T-helper 1 cell (primary cell): ENCODE results near the gene ACAA1.
"Not testable (repeated sequence)": the region's sequence is repeated elsewhere in the genome, so short reads cannot be mapped to it uniquely, and the experiment has no call there.

Experiments used
- DNase-seq, 5 donors: peaks; one replicate each; pipeline ENCODE4 v3.0.0-alpha.2; 2012 to 2020

Gene ACAA1

DNA sequence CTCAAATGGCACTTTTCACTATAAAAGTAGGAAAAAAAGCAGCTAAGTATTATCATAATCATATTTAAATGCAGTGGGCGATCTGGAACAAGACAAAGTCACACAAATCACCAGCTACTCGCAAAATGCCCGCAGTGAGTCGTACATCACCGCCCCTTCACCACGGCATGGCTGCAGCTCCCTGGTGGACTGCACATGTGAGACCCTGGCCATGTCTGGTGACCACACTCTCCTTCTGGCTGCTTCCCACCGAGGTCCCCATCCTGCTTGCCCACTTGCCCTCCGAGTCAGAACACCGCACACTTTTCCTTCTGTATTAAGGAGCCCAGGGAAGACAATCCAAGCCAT, 38.6 kb downstream of the ACAA1 start:
- DNase-seq = no peak

- DNase-seq = no peak
These were observed 39.2 kb downstream of the ACAA1 start for GRCh38 chr3:38097446-38098375.

GRCh38 chr3:38095669-38096483, 41.1 kb downstream of the ACAA1 start:
- DNase-seq = no peak

DNA sequence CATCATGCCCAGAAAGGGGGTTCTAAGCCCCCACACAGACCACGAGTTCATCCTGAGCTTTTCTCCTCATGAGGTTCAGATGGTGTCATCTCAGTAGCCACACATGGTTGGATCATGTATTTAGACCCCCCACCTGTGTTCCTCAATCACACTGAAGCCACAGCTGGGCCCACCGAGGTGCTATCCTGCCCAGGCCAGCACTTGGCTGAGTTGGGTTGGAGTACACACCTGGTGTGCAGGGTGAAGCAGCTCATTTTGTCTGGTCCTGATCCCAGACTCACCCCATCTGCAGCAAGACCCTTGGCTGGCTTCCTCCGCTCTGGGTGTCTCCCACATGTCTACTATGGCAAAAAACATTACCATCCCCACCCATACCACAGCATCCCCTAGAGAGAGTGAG, 41.9 kb downstream of the ACAA1 start:
- DNase-seq = no peak

- no peak for DNase-seq
These were observed 46.5 kb downstream of the ACAA1 start for GRCh38 chr3:38090453-38090852.

GRCh38 chr3:38089163-38089562, 47.8 kb downstream of the ACAA1 start:
- no peak for DNase-seq

DNA sequence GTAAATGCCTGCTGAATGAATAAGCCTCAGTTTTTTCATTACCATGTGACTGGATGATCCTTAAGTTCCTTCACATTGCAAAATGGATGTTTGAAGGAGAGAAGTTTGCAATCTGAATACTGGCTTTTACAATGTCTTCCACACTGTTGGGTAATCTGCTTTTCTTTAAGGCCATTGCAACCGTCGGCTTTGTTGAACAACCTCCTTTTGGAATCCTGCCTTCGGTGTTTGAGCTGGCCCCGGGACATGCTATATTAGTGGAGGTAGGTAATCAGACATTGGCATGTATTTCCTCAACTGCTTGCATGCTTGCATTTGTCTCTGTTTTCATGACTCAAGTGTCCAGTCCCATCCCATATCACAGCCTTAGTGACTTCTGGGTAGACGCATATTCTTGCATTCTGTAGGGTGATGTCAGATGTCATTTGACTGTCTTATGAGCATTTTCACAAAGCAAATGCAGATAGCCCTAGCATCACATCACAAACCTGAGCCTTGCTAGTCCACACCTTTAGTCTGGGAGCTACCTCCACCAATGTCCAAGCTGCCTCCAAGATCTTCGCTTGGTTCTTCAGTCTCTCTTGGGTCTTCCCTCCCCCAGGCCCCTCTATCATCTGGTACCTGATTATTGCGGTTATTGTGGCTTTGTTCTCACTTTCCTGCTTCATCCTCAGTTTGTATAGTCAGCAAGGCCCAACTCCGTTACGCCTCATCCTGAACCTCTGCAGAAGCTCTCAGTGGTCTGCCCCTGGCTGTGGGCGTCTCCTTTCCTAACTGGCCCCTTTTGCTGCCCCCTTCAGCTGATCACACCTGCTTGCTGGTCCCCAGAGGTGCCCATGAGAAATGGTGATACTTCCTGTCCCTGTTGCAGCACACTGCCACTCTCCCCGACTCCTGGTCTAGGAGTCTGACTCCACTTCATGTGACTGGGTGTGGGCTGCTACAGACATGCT, 48.5 kb downstream of the ACAA1 start:
- no peak for DNase-seq

GRCh38 chr3:38087278-38087677, 49.6 kb downstream of the ACAA1 start:
- not testable (repeated sequence) for DNase-seq

DNA sequence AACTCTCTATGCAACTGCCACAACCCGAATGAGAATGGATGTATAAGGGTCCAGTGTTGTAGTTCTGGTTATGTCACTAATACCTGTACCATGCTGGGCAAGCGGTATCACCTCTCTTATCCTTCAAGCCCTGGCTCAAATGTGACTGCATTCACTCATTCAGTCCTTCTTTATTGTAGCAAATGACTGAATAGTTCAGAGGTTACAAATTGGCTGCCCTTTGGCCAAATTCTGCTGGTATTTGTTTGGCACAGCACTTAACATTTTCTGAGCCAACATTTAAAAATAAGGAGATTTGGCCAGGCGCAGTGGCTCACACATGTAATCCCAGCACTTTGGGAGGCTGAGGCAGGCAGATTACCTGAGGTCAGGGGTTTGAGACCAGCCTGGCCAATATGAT, 50.4 kb downstream of the ACAA1 start:
- DNase-seq = no peak

- no peak for DNase-seq
These were observed 51.0 kb downstream of the ACAA1 start for GRCh38 chr3:38085943-38086324.

DNA sequence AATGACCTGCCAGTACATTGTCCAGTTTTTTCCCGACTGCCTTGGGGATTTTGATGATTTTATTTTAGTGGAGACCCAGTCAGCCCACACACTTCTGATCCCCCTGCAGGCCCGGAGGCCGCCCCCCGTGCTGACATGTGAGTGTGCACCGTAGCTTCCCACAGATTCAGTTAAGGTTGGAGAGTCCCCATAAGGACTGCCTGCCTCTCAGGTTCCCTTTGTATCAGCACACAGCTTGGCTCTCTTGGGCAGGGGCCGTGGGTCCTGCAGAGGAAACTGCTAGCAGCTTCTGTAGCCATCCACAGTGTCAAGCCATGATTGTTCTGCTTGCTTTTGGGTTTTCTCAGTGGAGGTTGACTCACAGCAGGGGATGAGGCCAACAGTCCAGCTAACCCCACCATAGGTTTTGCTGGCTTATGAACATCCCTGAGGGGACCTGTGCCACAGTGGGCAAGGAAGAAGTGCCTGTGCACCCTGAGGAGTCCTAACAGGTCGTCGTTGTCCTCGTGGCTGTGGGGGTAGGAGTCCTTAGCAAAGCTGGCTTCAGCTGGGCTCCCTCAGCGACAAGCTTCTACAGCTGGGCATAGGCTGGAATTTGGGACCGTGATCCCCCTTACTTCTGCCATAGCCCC, 51.5 kb downstream of the ACAA1 start:
- no peak for DNase-seq

DNA sequence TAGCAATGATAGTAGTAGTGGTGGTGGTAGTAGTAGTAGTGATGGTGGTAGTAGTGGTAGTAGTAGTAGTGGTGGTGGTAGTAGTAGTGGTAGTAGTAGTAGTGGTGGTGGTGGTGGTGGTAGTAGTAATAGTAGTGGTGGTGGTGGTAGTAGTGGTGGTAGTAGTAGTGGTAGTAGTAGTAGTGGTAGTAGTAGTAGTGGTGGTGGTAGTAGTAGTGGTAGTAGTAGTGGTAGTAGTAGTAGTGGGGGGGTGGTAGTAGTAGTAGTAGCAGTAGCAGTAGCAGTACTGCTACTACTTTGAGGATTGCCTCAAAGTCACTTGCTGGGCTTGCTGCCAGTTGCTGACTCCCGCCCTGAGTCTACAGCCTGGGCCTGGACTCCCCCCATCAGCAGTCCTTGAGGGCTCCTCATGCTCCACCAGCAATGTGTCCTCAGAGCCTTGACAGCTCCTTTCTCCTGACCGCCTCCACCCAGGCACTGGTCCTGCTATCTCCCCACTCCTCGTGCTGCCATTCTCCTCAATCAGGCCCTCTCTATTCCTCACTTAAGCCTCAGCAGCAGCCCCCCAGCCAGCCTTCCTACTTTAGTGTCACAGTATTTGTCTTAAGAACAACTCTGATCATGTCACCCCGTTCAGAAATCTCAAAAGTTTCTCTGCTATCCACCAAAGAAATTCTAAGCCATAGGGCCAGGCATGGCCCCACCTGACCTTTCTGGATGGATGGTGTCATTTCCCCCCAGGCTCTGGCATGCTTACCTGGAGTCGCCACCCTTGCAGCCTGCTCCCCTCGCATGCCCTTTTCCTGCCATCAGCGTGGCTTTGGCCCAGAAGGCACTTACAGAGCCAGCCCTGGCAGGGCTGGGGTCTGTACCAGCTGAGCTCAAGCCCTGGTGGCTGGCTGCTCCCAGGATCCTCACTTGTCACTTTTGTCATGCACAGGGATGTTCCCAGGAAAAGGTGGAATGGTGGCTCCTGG, 52.3 kb downstream of the ACAA1 start:
- DNase-seq = peak; percentile 30 to 45 (median 35)

DNA sequence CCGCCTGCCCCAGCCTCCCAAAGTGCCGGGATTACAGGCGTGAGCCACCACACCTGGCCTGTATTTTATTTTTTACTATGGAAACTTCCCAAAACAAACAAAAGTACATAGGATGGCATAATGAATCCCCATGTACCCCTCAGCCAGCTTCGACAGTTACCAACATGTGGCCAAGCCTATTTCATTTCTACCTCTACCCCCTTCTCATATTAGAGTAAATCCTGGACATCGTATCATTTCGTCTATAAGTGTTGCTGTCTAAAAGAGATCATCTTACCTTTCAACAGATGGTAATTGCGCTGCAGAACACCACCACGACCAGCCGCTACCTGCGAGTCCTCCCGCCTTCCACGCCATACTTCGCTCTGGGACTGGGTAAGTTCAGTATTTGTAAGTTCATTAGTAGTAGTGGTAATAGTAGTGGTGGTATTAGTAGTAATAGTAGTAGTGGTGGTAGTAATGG, 53.0 kb downstream of the ACAA1 start:
- DNase-seq = no peak

DNA sequence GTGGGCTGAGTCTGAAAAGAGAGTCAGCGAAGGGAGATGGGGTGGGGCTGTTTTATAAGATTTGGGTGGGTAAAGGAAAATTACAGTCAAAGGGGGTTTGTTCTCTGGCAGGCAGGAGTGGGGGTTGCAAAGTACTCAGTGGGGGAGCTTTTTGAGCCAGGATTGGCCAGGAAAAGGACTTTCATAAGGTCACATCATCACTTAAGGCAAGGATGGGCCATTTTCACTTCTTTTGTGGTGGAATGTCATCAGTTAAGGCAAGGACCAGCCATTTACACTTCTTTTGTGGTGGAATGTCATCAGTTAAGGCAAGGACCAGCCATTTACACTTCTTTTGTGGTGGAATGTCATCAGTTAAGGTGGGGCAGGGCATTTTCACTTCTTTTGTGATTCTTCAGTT, 53.7 kb downstream of the ACAA1 start:
- DNase-seq = not testable (repeated sequence)

- DNase-seq = not testable (repeated sequence)
These were observed 54.6 kb downstream of the ACAA1 start for GRCh38 chr3:38082296-38082695.

DNA sequence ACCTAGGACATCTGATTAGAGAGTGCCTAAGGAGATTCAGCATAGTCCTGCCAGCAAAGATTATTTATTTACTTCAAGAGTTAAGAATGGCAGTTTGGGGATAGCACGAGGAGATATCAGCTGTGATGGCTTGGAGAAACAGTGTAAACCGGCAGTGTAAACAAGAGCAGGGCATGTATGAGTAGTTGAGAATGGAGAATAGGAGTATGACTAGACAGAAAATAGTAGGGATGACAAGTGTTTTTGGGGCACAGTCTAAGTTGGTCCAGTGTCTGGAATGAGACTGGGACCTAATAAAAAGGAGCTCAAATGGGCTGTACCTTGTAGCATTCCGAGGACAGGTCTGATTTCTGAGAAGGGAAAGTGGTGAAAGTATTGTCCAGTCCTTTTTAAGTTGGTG, 59.9 kb downstream of the ACAA1 start:
- DNase-seq = not testable (repeated sequence)
